ENCODE results near the gene MUC3A.

Gene MUC3A

DNA sequence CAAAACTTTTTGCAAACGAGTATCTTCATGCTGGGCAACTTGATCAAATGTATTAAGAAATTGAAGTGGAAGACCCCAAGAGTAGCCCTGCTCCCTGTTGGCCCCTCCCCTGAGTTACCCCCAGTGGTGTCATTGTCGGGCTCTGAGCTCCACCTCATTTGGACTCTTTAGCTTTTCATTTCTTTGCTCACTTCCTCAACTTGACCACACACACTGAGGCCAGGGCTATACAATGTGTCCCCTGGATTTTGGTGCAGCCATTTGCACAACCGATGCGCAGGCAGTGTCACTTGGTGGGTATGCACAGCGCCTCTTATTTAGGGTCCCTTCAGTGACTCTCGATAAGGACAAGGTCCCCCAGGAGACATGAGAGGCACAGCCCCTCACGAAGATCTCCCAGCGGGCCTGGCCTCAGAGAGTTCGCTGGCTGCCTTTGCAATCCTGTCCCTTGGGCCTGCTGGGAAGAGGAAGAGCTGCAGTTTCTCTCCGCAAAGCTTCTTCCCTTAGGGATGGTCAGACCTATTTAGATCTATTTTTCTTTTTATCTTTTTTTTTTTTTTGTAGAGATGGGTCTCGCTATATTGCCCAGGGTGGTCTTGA, 2.5 kb upstream of the MUC3A start:
- DNase-seq (no peak), ATAC-seq (no peak)

DNA sequence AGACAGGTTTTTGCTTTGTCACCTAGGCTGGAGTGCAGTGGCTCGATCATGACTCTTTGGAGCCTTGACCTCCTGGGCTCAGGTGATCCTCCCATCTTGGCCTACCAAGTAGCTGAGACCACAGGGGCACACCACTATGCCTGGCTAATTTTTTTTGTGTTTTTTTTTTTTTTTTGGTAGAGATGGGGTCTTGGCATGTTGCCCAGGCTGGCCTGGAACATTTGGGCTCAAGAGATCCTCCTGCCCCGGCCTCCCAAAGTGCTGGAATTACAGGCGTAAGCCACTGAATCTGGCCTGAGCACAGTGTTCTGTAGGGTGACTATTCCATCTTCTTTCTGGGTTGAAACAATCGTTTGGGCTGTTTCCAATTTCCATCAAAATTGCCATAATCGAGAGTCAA, 1.5 kb upstream of the MUC3A start:
- DNase-seq (no peak), ATAC-seq (no peak)

DNA sequence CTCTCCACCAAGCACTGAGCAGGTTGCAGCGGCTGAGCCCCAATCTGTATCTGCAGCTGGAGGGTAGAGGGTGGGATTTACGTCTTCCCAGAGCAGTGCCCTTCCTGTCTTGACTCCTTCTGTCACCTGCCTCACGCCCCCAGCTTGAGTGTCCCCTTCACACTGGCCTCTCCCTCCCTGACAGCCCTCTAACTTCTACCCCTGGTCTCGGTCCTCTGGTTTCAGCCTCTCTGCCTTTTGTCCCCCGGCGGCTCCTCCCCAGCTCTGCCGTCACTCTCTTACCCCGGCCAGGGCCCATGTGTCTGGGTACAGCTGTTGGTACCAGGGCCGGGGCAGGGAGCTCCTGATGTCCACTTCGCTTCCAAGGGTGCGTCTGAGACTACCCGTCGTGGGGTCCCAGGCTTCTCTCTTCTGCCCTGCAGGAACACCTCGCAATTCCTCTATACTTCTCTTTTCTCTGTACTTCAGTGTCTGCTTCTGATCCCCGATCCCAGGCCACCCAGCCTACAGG, 654 bp downstream of the MUC3A start:
- DNase-seq (no peak), ATAC-seq (no peak)

DNA sequence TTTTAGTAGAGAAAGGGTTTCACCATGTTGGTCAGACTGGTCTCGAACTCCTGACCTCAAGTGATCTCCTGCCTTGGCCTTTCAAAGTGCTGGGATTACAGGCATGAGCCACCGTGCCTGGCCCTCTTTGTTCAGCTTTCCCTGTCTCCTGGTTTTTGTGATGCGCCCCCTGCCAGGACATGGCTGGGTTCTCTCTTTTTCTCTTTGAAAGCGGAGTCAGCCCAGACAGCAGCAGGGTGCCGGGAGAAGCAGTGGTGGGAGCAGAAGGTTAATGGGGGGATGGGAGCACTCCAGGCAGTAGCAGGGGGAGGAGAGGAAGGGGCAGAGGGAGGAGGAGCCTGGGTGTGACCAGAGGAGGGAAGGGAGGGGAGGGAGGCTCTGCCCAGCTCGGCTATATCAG, 1.8 kb downstream of the MUC3A start:
- DNase-seq: no peak
- no peak for ATAC-seq

- ATAC-seq: no peak
Observed at GRCh38 chr7:100951888-100952560, 2.7 kb downstream of the MUC3A start.

DNA sequence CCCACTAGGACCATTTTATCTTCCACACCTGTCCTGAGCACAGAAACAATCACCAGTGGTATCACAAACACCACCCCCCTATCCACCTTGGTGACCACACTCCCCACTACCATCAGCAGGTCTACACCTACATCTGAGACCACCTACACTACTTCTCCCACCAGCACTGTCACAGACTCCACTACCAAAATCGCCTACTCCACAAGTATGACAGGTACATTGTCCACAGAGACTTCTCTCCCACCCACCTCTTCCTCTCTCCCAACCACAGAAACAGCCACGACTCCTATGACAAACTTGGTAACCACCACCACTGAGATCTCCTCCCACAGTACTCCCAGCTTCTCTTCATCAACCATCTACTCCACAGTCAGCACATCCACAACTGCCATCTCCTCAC, 3.3 kb downstream of the MUC3A start:
- no peak for DNase-seq

More at GRCh38 chr7:100951888-100952560, 2.7 kb downstream of the MUC3A start:
- peak; percentile 15 for DNase-seq

DNA sequence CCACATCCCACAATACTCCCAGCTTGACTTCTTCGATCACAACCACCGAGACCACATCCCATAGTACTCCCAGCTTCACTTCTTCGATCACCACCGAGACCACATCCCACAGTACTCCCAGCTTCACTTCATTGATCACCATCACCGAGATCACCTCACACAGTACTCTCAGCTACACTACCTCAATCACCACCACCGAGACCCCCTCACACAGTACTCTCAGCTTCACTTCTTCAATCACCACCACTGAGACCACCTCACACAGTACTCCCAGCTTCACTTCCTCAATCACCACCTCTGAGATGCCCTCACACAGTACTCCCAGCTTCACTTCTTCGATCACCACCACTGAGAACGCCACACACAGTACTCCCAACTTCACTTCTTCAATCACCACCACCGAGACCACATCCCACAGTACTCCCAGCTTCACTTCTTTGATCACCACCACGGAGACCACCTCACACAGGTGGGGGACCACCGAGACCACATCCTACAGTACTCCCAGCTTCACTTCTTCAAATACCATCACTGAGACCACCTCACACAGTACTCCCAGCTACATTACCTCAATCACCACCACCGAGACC, 8.6 kb downstream of the MUC3A start:
- ATAC-seq (no peak), DNase-seq (no peak)

More for the DNA sequence above, 3.3 kb downstream of the MUC3A start:
- peak; percentile 34 for ATAC-seq

- DNase-seq (no peak), ATAC-seq (no peak)
Observed at GRCh38 chr7:100959894-100960293, 10.6 kb downstream of the MUC3A start.

- DNase-seq: no peak
- no peak for ATAC-seq
Observed at GRCh38 chr7:100962537-100962936, 13.2 kb downstream of the MUC3A start.

GRCh38 chr7:100963386-100963785, 14.1 kb downstream of the MUC3A start:
- no peak for ATAC-seq

GRCh38 chr7:100963874-100964273, 14.5 kb downstream of the MUC3A start:
- ATAC-seq (no peak), DNase-seq (no peak)

More at GRCh38 chr7:100963386-100963785, 14.1 kb downstream of the MUC3A start:
- no peak for DNase-seq

- ATAC-seq: no peak
- no peak for DNase-seq
Observed at GRCh38 chr7:100964630-100965029, 15.3 kb downstream of the MUC3A start.

DNA sequence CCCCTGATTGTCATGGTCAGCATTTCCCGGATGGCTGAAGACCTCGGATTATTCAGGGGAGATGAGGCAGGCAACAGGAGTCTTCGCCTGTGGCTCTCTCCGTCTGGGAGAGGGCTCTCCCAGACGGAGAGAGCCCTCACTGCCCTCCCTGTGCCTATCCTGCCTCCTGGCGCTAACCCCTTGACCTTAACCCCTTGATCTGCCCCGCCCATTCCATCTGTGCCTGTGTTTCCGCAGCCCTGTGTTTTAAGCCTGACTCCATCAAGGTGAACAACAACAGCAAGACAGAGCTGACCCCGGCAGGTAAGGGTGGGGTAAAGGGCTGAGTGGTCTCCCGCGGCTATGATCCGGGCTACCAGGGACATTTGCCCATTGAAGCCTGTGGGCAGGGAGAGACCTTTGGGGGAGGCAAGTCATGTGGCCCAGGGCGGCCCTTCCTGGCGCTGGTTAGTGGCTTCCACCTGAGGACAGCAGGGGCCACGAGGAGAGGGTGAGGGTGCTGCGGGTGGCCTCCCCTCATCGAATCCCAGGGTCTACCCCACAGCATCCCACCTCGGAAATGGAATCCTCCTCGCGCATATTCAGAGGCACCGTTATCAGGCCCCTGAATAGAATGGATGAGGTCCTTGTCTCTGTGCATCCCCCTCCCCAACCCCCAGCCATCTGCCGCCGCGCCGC, 15.8 kb downstream of the MUC3A start:
- DNase-seq (no peak), ATAC-seq (no peak)

GRCh38 chr7:100965723-100966541, 16.6 kb downstream of the MUC3A start:
- peak; percentile 72 for ATAC-seq
- peak; percentile 91 for DNase-seq

DNA sequence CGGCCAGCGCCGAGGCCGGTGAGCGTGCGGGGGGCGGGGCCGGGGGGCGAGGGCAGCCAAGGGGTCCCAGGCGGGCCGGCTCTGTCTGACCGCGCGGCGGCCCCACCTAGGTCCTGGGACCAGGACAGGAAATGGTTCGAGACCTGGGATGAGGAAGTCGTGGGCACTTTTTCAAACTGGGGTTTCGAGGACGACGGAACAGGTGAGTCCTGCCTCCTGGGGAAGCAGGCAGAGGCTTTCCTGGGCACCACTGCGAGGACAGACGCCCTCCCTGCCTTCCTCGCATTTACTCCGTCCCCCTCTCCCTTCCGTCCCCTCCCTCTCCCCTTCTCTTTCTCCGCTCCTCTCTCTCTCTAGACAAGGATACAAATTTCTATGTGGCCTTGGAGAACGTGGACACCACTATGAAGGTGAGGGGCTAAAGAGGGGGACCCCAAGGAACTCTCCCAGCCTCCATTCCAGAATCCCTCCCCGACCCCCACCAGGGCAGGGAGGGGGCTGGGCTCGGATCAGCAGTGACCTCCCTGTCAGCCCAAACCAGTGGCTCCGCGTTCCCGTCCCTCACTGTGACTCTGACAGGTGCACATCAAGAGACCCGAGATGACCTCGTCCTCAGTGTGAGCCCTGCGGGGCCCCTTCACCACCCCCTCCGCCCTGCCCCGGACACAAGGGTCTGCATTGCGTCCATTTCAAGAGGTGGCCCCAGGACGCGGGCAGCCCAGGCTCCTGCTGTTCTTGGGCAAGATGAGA, 17.4 kb downstream of the MUC3A start:
- DNase-seq: no peak
- no peak for ATAC-seq

GRCh38 chr7:100967292-100967863, 18.0 kb downstream of the MUC3A start:
- no peak for DNase-seq
- ATAC-seq: no peak

GRCh38 chr7:100968031-100968430, 18.7 kb downstream of the MUC3A start:
- ATAC-seq: no peak

GRCh38 chr7:100968650-100969049, 19.3 kb downstream of the MUC3A start:
- ATAC-seq: no peak
- no peak for DNase-seq

More at GRCh38 chr7:100968031-100968430, 18.7 kb downstream of the MUC3A start:
- no peak for DNase-seq

DNA sequence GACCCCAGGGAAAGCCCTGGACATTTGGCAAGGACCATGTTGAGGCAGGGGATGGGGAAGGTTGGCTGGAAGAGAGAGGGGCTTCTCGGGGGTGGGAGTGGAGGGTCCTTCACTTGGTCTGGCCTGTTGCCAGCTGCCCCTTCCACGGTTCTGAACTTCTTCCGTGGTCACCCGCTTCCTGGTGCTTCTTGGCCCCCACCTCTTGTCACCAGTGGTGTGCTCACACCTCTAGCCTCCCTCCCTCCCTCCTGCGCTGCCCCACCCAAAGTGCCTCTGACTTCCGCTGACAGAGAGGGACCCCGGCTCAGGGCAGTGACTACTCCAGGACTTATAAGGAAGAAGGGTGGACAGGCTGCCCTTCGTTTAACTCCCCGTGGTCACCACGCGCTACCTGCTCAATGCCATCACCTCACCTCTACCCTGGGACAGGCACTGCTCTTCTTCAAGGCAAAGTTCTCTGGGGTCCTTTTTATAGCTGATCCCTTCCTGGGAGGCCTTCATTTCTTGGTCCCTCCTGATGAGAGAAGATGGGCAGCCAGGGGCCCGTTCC, 19.8 kb downstream of the MUC3A start, which contains the start of gene MUC12:
Gene MUC12 (plus strand): TSS at position 500 of the 550 bp plus-strand sequence. CDS start 58 bp downstream, outside the sequence.
- no peak for ATAC-seq
- no peak for DNase-seq
